ENCODE data around the gene RNF157. TPM values are rescaled to one million over a fixed set of nuclear protein-coding genes. Genes with fewer than 3 reads are reported as not detected.

The RNF157 gene
- polyA plus RNA-seq, 1 experiment, result 0.50 TPM

DNA sequence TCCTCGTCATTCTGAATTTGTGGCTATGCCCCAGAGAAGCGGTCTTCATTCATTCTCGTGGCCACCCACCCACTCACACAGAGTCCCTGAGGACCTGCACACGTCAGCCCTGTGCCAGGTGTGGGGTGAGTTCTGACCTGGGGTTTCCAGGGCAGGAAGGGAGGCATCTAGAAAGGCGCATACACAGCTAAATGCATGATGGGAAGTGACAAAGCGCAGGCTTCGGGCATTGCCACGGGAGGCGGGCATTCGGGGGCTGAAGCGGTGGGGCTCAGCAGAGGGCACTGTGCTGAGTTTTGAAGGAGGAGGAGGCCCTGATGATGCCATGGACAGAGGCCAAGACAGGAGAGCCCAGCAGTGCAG lies 35.8 kb upstream of the RNF157 start:
- no peak for DNase-seq (ENCODE audit: low read depth)
- Histone ChIP-seq H3K4me3 (ENCODE audit: low read depth, low read length) (no peak overlapping the region), H3K36me3 (ENCODE audit: control insufficient read depth, insufficient read depth, low read length) (peaks cover 1% of the 10 kb centered on the region; the same call in 1 of the 2 replicates), H3K27me3 (ENCODE audit: control insufficient read depth, insufficient read depth, low read length) (no peaks in the 10 kb centered on the region)
- POLR2A ChIA-PET, result no interaction called here
- TF ChIP-seq, protein P1, sequence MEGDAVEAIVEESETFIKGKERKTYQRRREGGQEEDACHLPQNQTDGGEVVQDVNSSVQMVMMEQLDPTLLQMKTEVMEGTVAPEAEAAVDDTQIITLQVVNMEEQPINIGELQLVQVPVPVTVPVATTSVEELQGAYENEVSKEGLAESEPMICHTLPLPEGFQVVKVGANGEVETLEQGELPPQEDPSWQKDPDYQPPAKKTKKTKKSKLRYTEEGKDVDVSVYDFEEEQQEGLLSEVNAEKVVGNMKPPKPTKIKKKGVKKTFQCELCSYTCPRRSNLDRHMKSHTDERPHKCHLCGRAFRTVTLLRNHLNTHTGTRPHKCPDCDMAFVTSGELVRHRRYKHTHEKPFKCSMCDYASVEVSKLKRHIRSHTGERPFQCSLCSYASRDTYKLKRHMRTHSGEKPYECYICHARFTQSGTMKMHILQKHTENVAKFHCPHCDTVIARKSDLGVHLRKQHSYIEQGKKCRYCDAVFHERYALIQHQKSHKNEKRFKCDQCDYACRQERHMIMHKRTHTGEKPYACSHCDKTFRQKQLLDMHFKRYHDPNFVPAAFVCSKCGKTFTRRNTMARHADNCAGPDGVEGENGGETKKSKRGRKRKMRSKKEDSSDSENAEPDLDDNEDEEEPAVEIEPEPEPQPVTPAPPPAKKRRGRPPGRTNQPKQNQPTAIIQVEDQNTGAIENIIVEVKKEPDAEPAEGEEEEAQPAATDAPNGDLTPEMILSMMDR (IDR thresholded peaks at IDR 0.05; ENCODE audit: insufficient read depth, low read depth, low read length), result no peak
- CTCF ChIA-PET, result interaction anchor here (1.7 kb wide), 1 partner anchor 155 kb away, joined by 5 read pairs; no protein-coding TSS in a partner anchor

GRCh38 chr17:76275382-76276068 lies 35.2 kb upstream of the RNF157 start:
- peaks cover 5% of the 10 kb centered on the region for H3K36me3 ChIP-seq (ENCODE audit: control insufficient read depth, insufficient read depth, low read length)
- no peak for DNase-seq (ENCODE audit: low read depth)
- ChIA-PET POLR2A (no interaction called here), CTCF (interaction anchor here (0.7 to 1.7 kb wide), 2 partner anchors 9 to 154 kb away, joined by 4 to 5 read pairs; no protein-coding TSS in a partner anchor)
- TF ChIP-seq, protein P1 (IDR thresholded peaks at IDR 0.05; ENCODE audit: insufficient read depth, low read depth, low read length), result no peak
- H3K27me3 ChIP-seq (ENCODE audit: control insufficient read depth, insufficient read depth, low read length), result no peaks in the 10 kb centered on the region
- no peak overlapping the region for H3K4me3 ChIP-seq (ENCODE audit: low read depth, low read length)

DNA sequence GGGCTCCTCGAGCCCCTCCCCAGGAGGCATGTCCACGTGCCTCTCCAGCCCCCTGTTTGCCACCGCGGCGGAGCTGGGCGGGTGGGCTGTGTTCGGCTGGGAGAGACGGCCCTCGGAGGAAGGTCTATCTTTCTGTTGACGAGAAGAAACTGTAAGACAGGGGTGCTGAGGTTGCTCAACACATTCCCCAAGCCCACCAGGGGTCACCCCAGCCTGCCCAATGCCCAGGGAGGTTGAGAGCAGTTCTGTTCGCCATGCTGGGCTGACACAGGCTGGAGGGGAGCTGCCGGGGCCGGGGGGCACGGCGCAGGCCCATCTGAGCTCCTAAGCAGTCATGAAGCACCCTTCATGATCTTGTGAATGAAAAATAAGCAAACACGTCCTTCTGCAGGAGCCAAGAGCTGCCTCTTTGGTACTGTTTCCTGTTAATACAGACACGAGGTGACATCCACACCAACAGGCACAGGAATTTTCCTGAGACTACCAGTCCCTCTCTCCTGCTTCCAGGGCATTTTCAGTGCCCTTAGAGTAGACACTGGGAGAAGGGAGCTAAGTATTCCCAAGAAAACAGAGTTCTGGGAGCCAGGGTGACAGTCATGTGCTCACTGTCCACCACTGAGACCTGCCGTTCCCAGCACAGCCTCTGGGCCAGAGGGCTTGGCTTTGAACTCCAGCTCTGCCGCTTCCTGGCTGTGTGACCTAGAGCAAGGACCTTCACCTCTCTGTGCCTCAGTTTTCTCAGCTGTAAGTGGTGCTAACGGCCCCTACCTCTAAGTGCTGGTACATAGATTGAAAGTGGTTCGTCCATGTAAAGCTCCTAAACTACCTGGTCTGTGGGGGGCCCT lies 34.0 kb upstream of the RNF157 start:
- TF ChIP-seq, protein P1 (IDR thresholded peaks at IDR 0.05; ENCODE audit: insufficient read depth, low read depth, low read length), result no peak
- Histone ChIP-seq H3K36me3 (ENCODE audit: control insufficient read depth, insufficient read depth, low read length) (peaks cover 8% of the 10 kb centered on the region), H3K4me3 (ENCODE audit: low read depth, low read length) (no peak overlapping the region), H3K27me3 (ENCODE audit: control insufficient read depth, insufficient read depth, low read length) (no peaks in the 10 kb centered on the region)
- CTCF ChIA-PET, result interaction anchor here (0.7 to 1.1 kb wide), 2 partner anchors 10 to 92 kb away, joined by 4 to 6 read pairs; no protein-coding TSS in a partner anchor
- DNase-seq (ENCODE audit: low read depth), result no peak
- POLR2A ChIA-PET, result no interaction called here

DNA sequence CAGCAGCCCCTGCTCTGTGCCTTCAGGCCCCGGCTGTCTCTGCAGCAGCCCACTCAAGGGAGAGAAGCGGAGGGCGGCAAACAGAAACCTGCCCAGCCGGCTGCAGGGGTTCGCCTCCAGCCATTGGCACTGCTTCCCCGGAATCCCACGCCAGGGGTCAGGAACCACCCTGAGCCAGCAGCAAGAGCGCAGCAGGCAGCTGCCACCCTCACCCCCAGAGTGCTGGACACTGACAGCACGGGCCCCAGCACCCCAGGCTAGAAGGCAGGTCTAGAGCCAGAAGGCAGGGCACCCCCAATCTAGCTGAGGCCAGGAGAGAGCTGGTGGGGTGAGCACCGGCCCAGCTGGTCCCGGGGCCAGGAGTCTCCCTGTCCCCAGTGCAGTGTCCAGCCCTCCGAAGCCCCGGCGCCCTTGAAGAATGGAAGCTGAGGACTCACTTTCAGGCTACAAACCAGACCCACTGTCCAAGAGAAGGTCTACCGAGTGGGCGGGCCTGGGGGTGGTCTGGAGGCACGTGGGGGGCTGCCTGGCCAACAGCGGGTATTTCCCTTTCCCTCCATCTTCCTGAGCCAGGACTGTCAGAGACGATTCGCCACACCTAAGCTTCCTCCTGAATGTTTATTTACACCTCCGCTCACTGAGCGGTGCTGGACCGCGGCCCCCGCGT lies 33.3 kb upstream of the RNF157 start:
- Histone ChIP-seq H3K36me3 (ENCODE audit: control insufficient read depth, insufficient read depth, low read length) (peaks cover 8% of the 10 kb centered on the region), H3K4me3 (ENCODE audit: low read depth, low read length) (no peak overlapping the region), H3K27me3 (ENCODE audit: control insufficient read depth, insufficient read depth, low read length) (no peaks in the 10 kb centered on the region)
- ChIA-PET CTCF (interaction anchor here (1.0 to 1.4 kb wide), 2 partner anchors 33 to 92 kb away, joined by 3 read pairs; partner anchors contain the start of gene RNF157), POLR2A (no interaction called here)
- TF ChIP-seq, protein P1 (IDR thresholded peaks at IDR 0.05; ENCODE audit: insufficient read depth, low read depth, low read length), result no peak
- DNase-seq (ENCODE audit: low read depth), result no peak
